Transverse colon (tissue), 4 donors: ENCODE results near the gene RPS6KL1.

Source experiments
- CTCF ChIP-seq, 5 experiments: fragments of 200-600 bp in 3 of 5; fragments of 450-650 bp in 2 of 5; sonication (generic) in 3 of 5; IDR thresholded peaks; 1 replicate in 2 of 5; 2 replicates in 3 of 5; pipeline ENCODE4 v1.5.1; 2016 to 2017; ENCODE audit warnings: antibody characterized with exemption in 5 of 5, inconsistent platforms in 3 of 5, mild to moderate bottlenecking in 2 of 5, moderate library complexity in 1 of 5
- POLR2A ChIP-seq: fragments of 450-650 bp; IDR thresholded peaks from one replicate; pipeline ENCODE4 v1.6.1; 2016; ENCODE audit warnings: antibody characterized with exemption, mild to moderate bottlenecking, moderate library complexity
- POLR2AphosphoS5 ChIP-seq, 3 donors: sonication (generic); formaldehyde crosslinking; IDR thresholded peaks; one replicate each; pipeline ENCODE4 v1.6.1; 2016; ENCODE audit warnings: antibody characterized with exemption in 3 of 3

DNA sequence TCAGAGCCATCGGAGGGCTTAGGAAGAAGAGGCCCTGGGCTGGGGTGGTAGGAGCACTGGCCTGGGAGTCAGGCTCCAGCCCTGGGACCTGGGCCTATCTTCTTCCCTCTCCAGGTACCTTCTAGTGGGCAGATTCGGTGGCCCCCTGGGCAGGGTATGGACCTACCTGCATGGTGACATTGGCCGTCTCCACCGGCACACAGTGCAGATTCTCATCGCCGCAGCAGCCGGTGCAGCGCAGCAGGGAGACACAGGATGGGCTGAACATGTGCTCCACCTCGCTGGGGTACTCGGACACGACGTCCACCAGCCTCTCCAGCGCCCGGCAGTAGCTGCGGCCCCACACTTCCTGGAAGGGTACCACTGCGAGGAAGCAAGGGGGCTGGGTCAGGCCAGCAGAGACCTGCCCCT, 26.1 kb upstream of the RPS6KL1 start:
- TF ChIP-seq POLR2A (no peak), CTCF (IDR thresholded peaks at IDR 0.05) (no peak), POLR2AphosphoS5 (IDR thresholded peaks at IDR 0.05) (no peak)
